Measurements from ENCODE around the gene RAB1A. TPM values are rescaled to one million over a fixed set of nuclear protein-coding genes. Genes with fewer than 3 reads are reported as not detected.

RAB1A gene
- total and polyA plus RNA-seq, 2 donors (not counting 1 experiment from before 2014, with no cell fraction given): 26.6 to 42.2 TPM

- Mint-ChIP-seq H3K4me3 (peak overlapping the region; percentile 100), H3K27me3 (no peaks in the 10 kb centered on the region), H3K27ac (peak overlapping the region; percentile 99), H3K4me1 (peaks cover 62% of the 10 kb centered on the region), H3K9me3 (ENCODE audit: insufficient read depth) (no peaks in the 10 kb centered on the region)
- peaks cover 72% of the 10 kb centered on the region for H3K79me2 ChIP-seq (ENCODE audit: control insufficient read depth, insufficient read depth, low read length)
- POLR2A ChIA-PET: interaction anchor here (0.6 to 2.1 kb wide), 3 partner anchors 23 to 99 kb away, joined by 4 to 8 read pairs (median 6); partner anchors contain the start of gene RAB1A
- CTCF ChIA-PET: interaction anchor here (0.7 to 5.8 kb wide), 10 partner anchors 12 to 136 kb away, joined by 3 to 51 read pairs (median 4); no protein-coding TSS in a partner anchor
- H2AFZ ChIP-seq (ENCODE audit: insufficient read depth, low read depth, low read length, poor library complexity, severe bottlenecking): no peak overlapping the region
- peaks cover 0 to 3% (median 0%) of the 10 kb centered on the region in 3 donors for H3K9me3 ChIP-seq (ENCODE audit: control extremely low read depth in 1 of 3, control insufficient read depth in 2 of 3, insufficient read depth in 1 of 3, low read length in 2 of 3)
- intact Hi-C loops (cut with micrococcal nuclease): loop anchor here (2.0 to 10.0 kb wide), 3 partner anchors 22 to 908 kb away; partner anchors contain the start of genes PELI1 and SERTAD2
- H4K20me1 ChIP-seq (ENCODE audit: control insufficient read depth, insufficient read depth, low read length, poor library complexity, severe bottlenecking): no peaks in the 10 kb centered on the region
- TF ChIP-seq CTCF (IDR thresholded peaks at IDR 0.05) (no peak), EZH2 (IDR thresholded peaks at IDR 0.05; ENCODE audit: borderline replicate concordance, insufficient read depth, low read depth, low read length, poor library complexity, severe bottlenecking) (no peak)
- peak overlapping the region in 2 of 5 experiments; percentile 8 to 20 for H3K4me3 ChIP-seq (ENCODE audit: control extremely low read depth in 1 of 5, extremely low read depth in 1 of 5, insufficient read depth in 1 of 5, low read depth in 2 of 5, low read length in 4 of 5)
- H3K27me3 ChIP-seq (replicated peaks in 1 of 4; ENCODE audit: control extremely low read depth in 1 of 4, control insufficient read depth in 3 of 4, insufficient read depth in 4 of 4, low read length in 3 of 4): no peaks in the 10 kb centered on the region
- 0% methylated on average over 1 of the region's 1 CpG for WGBS (ENCODE audit: insufficient coverage)
- ATAC-seq (ENCODE audit: low read depth): peak; percentile 22
- H3K4me2 ChIP-seq (replicated peaks; ENCODE audit: low read depth, low read length, poor library complexity, severe bottlenecking): peak overlapping the region; percentile 84
- H3K36me3 ChIP-seq (replicated peaks in 1 of 2; ENCODE audit: control extremely low read depth in 1 of 2, control insufficient read depth in 1 of 2, extremely low read depth in 1 of 2, insufficient read depth in 2 of 2, low read length in 1 of 2): peaks cover 0 to under 1% of the 10 kb centered on the region in 2 experiments
- peak overlapping the region; percentile 25 for H3K9ac ChIP-seq (ENCODE audit: low read length)
- DNase-seq: peak; percentile 86
- peak overlapping the region; percentile 69 to 88 for H3K27ac ChIP-seq (ENCODE audit: low read length in 2 of 2)
- peaks cover 47 to 48% of the 10 kb centered on the region in 2 donors for H3K4me1 ChIP-seq (ENCODE audit: control insufficient read depth in 2 of 2, insufficient read depth in 2 of 2, low read length in 2 of 2)
Measured at GRCh38 chr2:65053199-65053598, 76.7 kb downstream of the RAB1A start.

- no peak overlapping the region for H3K4me3 Mint-ChIP-seq
- H3K4me1 Mint-ChIP-seq: peaks cover 50% of the 10 kb centered on the region
- CTCF ChIA-PET: interaction anchor here (0.7 to 4.0 kb wide), 3 partner anchors 33 to 476 kb away, joined by 3 to 20 read pairs (median 3); no protein-coding TSS in a partner anchor
Measured at GRCh38 chr2:65050931-65051330, 79.0 kb downstream of the RAB1A start.

More at GRCh38 chr2:65050931-65051330, 79.0 kb downstream of the RAB1A start:
- ATAC-seq (ENCODE audit: low read depth): no peak
- peak overlapping the region in 1 of 2 donors; percentile 88 for H3K27ac ChIP-seq (ENCODE audit: low read length in 2 of 2)
- intact Hi-C loops (cut with micrococcal nuclease): loop anchor here (10.0 kb wide), 2 partner anchors 396 to 906 kb away; partner anchors contain the start of genes PELI1 and SERTAD2
- peaks cover 37 to 39% of the 10 kb centered on the region in 2 donors for H3K4me1 ChIP-seq (ENCODE audit: control insufficient read depth in 2 of 2, insufficient read depth in 2 of 2, low read length in 2 of 2)
- no peak overlapping the region for H3K9ac ChIP-seq (ENCODE audit: low read length)
- H3K27me3 Mint-ChIP-seq: no peaks in the 10 kb centered on the region
- H2AFZ ChIP-seq (ENCODE audit: insufficient read depth, low read depth, low read length, poor library complexity, severe bottlenecking): no peak overlapping the region
- peaks cover 65% of the 10 kb centered on the region for H3K79me2 ChIP-seq (ENCODE audit: control insufficient read depth, insufficient read depth, low read length)
- H3K4me3 ChIP-seq (ENCODE audit: control extremely low read depth in 1 of 5, extremely low read depth in 1 of 5, insufficient read depth in 1 of 5, low read depth in 2 of 5, low read length in 4 of 5): no peak overlapping the region
- peaks cover 2 to 19% of the 10 kb centered on the region in 2 experiments for H3K36me3 ChIP-seq (replicated peaks in 1 of 2; ENCODE audit: control extremely low read depth in 1 of 2, control insufficient read depth in 1 of 2, extremely low read depth in 1 of 2, insufficient read depth in 2 of 2, low read length in 1 of 2)
- H3K4me2 ChIP-seq (replicated peaks; ENCODE audit: low read depth, low read length, poor library complexity, severe bottlenecking): no peak overlapping the region
- H3K27me3 ChIP-seq (replicated peaks in 1 of 4; ENCODE audit: control extremely low read depth in 1 of 4, control insufficient read depth in 3 of 4, insufficient read depth in 4 of 4, low read length in 3 of 4): no peaks in the 10 kb centered on the region
- TF ChIP-seq EZH2 (IDR thresholded peaks at IDR 0.05; ENCODE audit: borderline replicate concordance, insufficient read depth, low read depth, low read length, poor library complexity, severe bottlenecking): no peak
- no peak for TF ChIP-seq CTCF (IDR thresholded peaks at IDR 0.05)
- H3K27ac Mint-ChIP-seq: peak overlapping the region; percentile 53
- no peaks in the 10 kb centered on the region for H4K20me1 ChIP-seq (ENCODE audit: control insufficient read depth, insufficient read depth, low read length, poor library complexity, severe bottlenecking)
- whole genome bisulfite sequencing (ENCODE audit: insufficient coverage): 100% methylated on average over 1 of the region's 3 CpGs
- H3K9me3 Mint-ChIP-seq (ENCODE audit: insufficient read depth): no peaks in the 10 kb centered on the region
- POLR2A ChIA-PET: interaction anchor here (0.7 kb wide), 1 partner anchor 484 kb away, joined by 3 read pairs; no protein-coding TSS in a partner anchor
- DNase-seq: no peak
- H3K9me3 ChIP-seq (ENCODE audit: control extremely low read depth in 1 of 3, control insufficient read depth in 2 of 3, insufficient read depth in 1 of 3, low read length in 2 of 3): peaks cover 0 to 3% (median 0%) of the 10 kb centered on the region in 3 donors
